ENCODE results near the gene NCKAP1. TPM values are rescaled to one million over a fixed set of nuclear protein-coding genes. Genes with fewer than 3 reads are reported as not detected.

The NCKAP1 gene
- total RNA-seq, 6 donors from 2014 or later, result 34.2 to 129 (median 83.9) TPM

GRCh38 chr2:183034806-183035205 lies 3.5 kb downstream of the NCKAP1 start:
- Histone ChIP-seq H3K9me3 (no peaks in the 10 kb centered on the region), H3K27ac (no peak overlapping the region), H3K4me3 (no peak overlapping the region), H3K4me1 (peaks cover 33 to 70% (median 41%) of the 10 kb centered on the region in 4 donors), H3K36me3 (no peaks in the 10 kb centered on the region), H3K27me3 (peaks cover 0 to 9% (median 0%) of the 10 kb centered on the region in 4 donors)
- TF ChIP-seq EP300 (IDR thresholded peaks at IDR 0.05) (no peak), CTCF (IDR thresholded peaks at IDR 0.05) (no peak), POLR2A (IDR thresholded peaks at IDR 0.05) (no peak), POLR2AphosphoS5 (IDR thresholded peaks at IDR 0.05) (no peak)
- WGBS, 2 donors, result 96% methylated on average over 1 of the region's 1 CpG
- DNase-seq (no peak), ATAC-seq (ENCODE audit: low FRiP score in 2 of 2) (no peak)

- Histone ChIP-seq H3K4me1 (peaks cover 30 to 70% (median 43%) of the 10 kb centered on the region in 4 donors), H3K27me3 (peaks cover 0 to 9% (median 0%) of the 10 kb centered on the region in 4 donors), H3K27ac (no peak overlapping the region), H3K36me3 (no peaks in the 10 kb centered on the region), H3K9me3 (no peaks in the 10 kb centered on the region), H3K4me3 (no peak overlapping the region)
- DNase-seq (no peak), ATAC-seq (ENCODE audit: low FRiP score in 2 of 2) (no peak)
- 75 to 88% methylated on average over 1 of the region's 1 CpG for WGBS, 2 donors
- TF ChIP-seq POLR2AphosphoS5 (IDR thresholded peaks at IDR 0.05), result no peak
- no peak for TF ChIP-seq CTCF (IDR thresholded peaks at IDR 0.05)
- no peak for TF ChIP-seq POLR2A (IDR thresholded peaks at IDR 0.05)
- TF ChIP-seq EP300 (IDR thresholded peaks at IDR 0.05), result no peak
Measured at GRCh38 chr2:183033951-183034350, 4.3 kb downstream of the NCKAP1 start.

- Histone ChIP-seq H3K36me3 (no peaks in the 10 kb centered on the region), H3K9me3 (no peaks in the 10 kb centered on the region), H3K27me3 (no peaks in the 10 kb centered on the region), H3K4me3 (no peak overlapping the region), H3K4me1 (peaks cover 27 to 59% (median 45%) of the 10 kb centered on the region in 4 donors), H3K27ac (no peak overlapping the region)
- no peak for TF ChIP-seq CTCF (IDR thresholded peaks at IDR 0.05)
- TF ChIP-seq POLR2A (IDR thresholded peaks at IDR 0.05), result no peak
- TF ChIP-seq EP300 (IDR thresholded peaks at IDR 0.05), result no peak
- no peak for TF ChIP-seq POLR2AphosphoS5 (IDR thresholded peaks at IDR 0.05)
- no peak for ATAC-seq (ENCODE audit: low FRiP score in 2 of 2)
- WGBS, 2 donors, result 82 to 89% methylated on average over 4 of the region's 4 CpGs
- DNase-seq, result no peak
Measured at GRCh38 chr2:183031911-183032794, 6.1 kb downstream of the NCKAP1 start.

GRCh38 chr2:183029219-183029618 lies 9.0 kb downstream of the NCKAP1 start:
- TF ChIP-seq POLR2AphosphoS5 (IDR thresholded peaks at IDR 0.05), result no peak
- TF ChIP-seq EP300 (IDR thresholded peaks at IDR 0.05), result no peak
- no peak for TF ChIP-seq POLR2A (IDR thresholded peaks at IDR 0.05)
- no peak for TF ChIP-seq CTCF (IDR thresholded peaks at IDR 0.05)
- WGBS, 2 donors, result 87 to 97% methylated on average over 2 of the region's 2 CpGs
- peaks cover 12 to 44% (median 36%) of the 10 kb centered on the region in 4 donors for H3K4me1 ChIP-seq
- H3K4me3 ChIP-seq, result no peak overlapping the region
- H3K27me3 ChIP-seq, result no peaks in the 10 kb centered on the region
- H3K36me3 ChIP-seq, result no peaks in the 10 kb centered on the region
- ATAC-seq (ENCODE audit: low FRiP score in 2 of 2) (no peak), DNase-seq (no peak)
- H3K27ac ChIP-seq, result no peak overlapping the region
- no peaks in the 10 kb centered on the region for H3K9me3 ChIP-seq
